GM18909 (cell line): ENCODE data around the gene SELL.
"Not testable (repeated sequence)": the region's sequence is repeated elsewhere in the genome, so short reads cannot be mapped to it uniquely, and the experiment has no call there.

ENCODE experiments used
- ATAC-seq: cut with Tn5 transposase; IDR thresholded peaks from one replicate; pipeline ENCODE4 v1.9.1; 2021; ENCODE audit warnings: mild to moderate bottlenecking; ENCODE audit not compliant: unreplicated experiment, poor library complexity

SELL gene

GRCh38 chr1:169711469-169712308 lies at the start of gene SELL:
Gene SELL (minus strand): TSS chr1:169711620. CDS start chr1:169711498, 122 bp downstream.
- peak; percentile 74 for ATAC-seq

- ATAC-seq: no peak
Observed at GRCh38 chr1:169759038-169759437, 47.6 kb upstream of the SELL start.

GRCh38 chr1:169753549-169753948 lies 42.1 kb upstream of the SELL start:
- ATAC-seq: no peak

- ATAC-seq: no peak
Observed at GRCh38 chr1:169750041-169750440, 38.6 kb upstream of the SELL start.

GRCh38 chr1:169746550-169746949 lies 35.1 kb upstream of the SELL start:
- no peak for ATAC-seq

- ATAC-seq: no peak
Observed at GRCh38 chr1:169745015-169745861, 33.8 kb upstream of the SELL start.

- no peak for ATAC-seq
Observed at GRCh38 chr1:169741666-169742394, 30.4 kb upstream of the SELL start.

- no peak for ATAC-seq
Observed at GRCh38 chr1:169739980-169740379, 28.6 kb upstream of the SELL start.

- ATAC-seq: no peak
Observed at GRCh38 chr1:169733924-169734323, 22.5 kb upstream of the SELL start, which contains the start of gene SELE. Gene SELE (minus strand): TSS chr1:169734079. CDS start chr1:169733612, 467 bp downstream.

- no peak for ATAC-seq
Observed at GRCh38 chr1:169731446-169731845, 20.0 kb upstream of the SELL start.

GRCh38 chr1:169729991-169730390 lies 18.6 kb upstream of the SELL start:
- ATAC-seq: no peak

- no peak for ATAC-seq
Observed at GRCh38 chr1:169727307-169727706, 15.9 kb upstream of the SELL start.

GRCh38 chr1:169726851-169727250 lies 15.4 kb upstream of the SELL start:
- ATAC-seq: no peak

- no peak for ATAC-seq
Observed at GRCh38 chr1:169725930-169726329, 14.5 kb upstream of the SELL start.

- ATAC-seq: no peak
Observed at GRCh38 chr1:169724168-169724567, 12.7 kb upstream of the SELL start.

- ATAC-seq: no peak
Observed at GRCh38 chr1:169723763-169724162, 12.3 kb upstream of the SELL start.

- ATAC-seq: no peak
Observed at GRCh38 chr1:169722779-169723178, 11.4 kb upstream of the SELL start.

GRCh38 chr1:169715100-169715499 lies 3.7 kb upstream of the SELL start:
- ATAC-seq: not testable (repeated sequence)

- ATAC-seq: not testable (repeated sequence)
Observed at GRCh38 chr1:169713090-169713489, 1.7 kb upstream of the SELL start.

GRCh38 chr1:169712309-169712631 lies 850 bp upstream of the SELL start:
- ATAC-seq: no peak

- no peak for ATAC-seq
Observed at GRCh38 chr1:169708647-169709046, 2.8 kb downstream of the SELL start.
